ENCODE results near the gene KDM8.

The KDM8 gene

GRCh38 chr16:27228045-27228444 is 24.7 kb downstream of the KDM8 start:
- no peak for TF ChIP-seq CTCF (IDR thresholded peaks at IDR 0.05; ENCODE audit: control insufficient read depth, insufficient read depth, low read depth, low read length, missing control alignments)
- no peak for DNase-seq (ENCODE audit: low read depth)
- H3K4me3 ChIP-seq (ENCODE audit: control insufficient read depth, low read depth, low read length) = no peak overlapping the region

GRCh38 chr16:27228621-27229501 is 25.5 kb downstream of the KDM8 start:
- DNase-seq (ENCODE audit: low read depth) = no peak
- H3K4me3 ChIP-seq (ENCODE audit: control insufficient read depth, low read depth, low read length) = no peak overlapping the region
- no peak for TF ChIP-seq CTCF (IDR thresholded peaks at IDR 0.05; ENCODE audit: control insufficient read depth, insufficient read depth, low read depth, low read length, missing control alignments)

- no peak overlapping the region for H3K4me3 ChIP-seq (ENCODE audit: control insufficient read depth, low read depth, low read length)
- no peak for TF ChIP-seq CTCF (IDR thresholded peaks at IDR 0.05; ENCODE audit: control insufficient read depth, insufficient read depth, low read depth, low read length, missing control alignments)
- no peak for DNase-seq (ENCODE audit: low read depth)
Measured at GRCh38 chr16:27229891-27230470, 26.7 kb downstream of the KDM8 start.

- TF ChIP-seq CTCF (IDR thresholded peaks at IDR 0.05; ENCODE audit: control insufficient read depth, insufficient read depth, low read depth, low read length, missing control alignments) = no peak
- H3K4me3 ChIP-seq (ENCODE audit: control insufficient read depth, low read depth, low read length) = no peak overlapping the region
- no peak for DNase-seq (ENCODE audit: low read depth)
Measured at GRCh38 chr16:27230562-27231001, 27.3 kb downstream of the KDM8 start.

DNA sequence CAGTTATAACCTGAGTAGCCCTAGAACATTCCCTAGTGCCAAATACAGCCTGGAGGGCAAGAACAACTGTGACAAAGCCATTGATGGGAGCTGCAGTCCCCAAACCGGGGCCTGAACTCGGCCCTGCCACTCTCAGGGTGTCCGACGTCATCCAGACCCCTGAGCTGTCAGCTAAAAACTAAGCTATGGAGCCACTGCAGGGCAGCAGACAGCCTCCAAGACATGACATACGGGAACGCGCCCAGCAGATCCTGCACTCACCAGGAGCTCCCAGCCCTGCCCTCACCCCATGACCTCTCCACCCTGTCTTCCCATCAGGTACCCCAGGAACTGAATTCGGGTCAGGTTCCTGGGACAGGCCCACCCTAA is 28.4 kb downstream of the KDM8 start:
- TF ChIP-seq CTCF (IDR thresholded peaks at IDR 0.05; ENCODE audit: control insufficient read depth, insufficient read depth, low read depth, low read length, missing control alignments) = no peak
- no peak for DNase-seq (ENCODE audit: low read depth)
- no peak overlapping the region for H3K4me3 ChIP-seq (ENCODE audit: control insufficient read depth, low read depth, low read length)

DNA sequence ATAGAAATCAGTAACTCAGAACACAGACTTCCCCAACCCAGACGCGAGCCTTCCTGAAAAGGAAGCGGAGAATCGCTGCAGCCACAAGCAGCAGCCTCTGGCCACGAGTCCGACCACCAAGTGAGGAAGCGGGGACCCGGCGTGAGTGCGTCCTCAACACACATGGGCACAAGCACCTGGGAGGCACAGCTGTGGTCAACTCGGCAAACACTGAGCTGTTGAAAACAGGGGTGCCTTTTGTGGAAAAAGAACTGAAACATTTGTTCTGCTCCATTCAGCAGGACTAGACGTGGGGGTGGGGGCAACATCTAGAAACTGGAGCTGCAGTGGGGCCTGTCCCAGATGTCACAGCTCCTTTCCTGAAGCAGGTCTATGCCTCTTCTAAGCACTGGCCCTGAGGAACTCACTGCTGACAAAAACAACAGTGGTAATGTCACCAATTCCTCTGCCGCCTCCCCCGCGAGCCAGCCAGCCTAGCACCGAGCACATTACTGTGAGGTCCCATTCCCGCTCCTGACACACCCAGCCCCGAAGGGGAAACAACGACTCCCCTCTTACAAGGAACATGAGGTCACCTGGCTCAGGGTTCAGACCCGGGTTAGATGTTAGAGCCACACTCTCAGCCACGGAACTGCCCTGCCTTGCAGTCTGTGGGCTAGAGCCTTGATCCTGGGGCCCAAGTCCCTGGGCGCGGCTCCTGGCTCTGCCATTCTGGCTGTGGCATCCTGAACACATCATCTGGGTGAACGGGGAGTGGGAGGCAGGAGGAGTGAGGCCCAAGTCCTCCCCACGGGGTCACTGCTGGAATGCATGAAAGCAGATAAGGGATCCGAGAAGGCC is 29.0 kb downstream of the KDM8 start:
- H3K4me3 ChIP-seq (ENCODE audit: control insufficient read depth, low read depth, low read length) = no peak overlapping the region
- DNase-seq (ENCODE audit: low read depth) = no peak
- TF ChIP-seq CTCF (IDR thresholded peaks at IDR 0.05; ENCODE audit: control insufficient read depth, insufficient read depth, low read depth, low read length, missing control alignments) = no peak
